GM23338 (cell line): ENCODE data around the gene ABHD6. TPM values are rescaled to one million over a fixed set of nuclear protein-coding genes. Genes with fewer than 3 reads are reported as not detected.
A peak's percentile ranks its signal among the peaks of the same experiment; 100 is the strongest.

Source experiments
- ATAC-seq: fragments of 200-7000 bp; cut with Tn5 transposase; 3 replicates; pipeline ENCODE4 v1.9.1; 2020
- DNase-seq: peaks from one replicate; pipeline ENCODE4 v3.0.0-alpha.2; 2015; ENCODE audit warnings: low spot score
- H2AFZ ChIP-seq: fragments of 200-600 bp; sonication (generic); 2 replicates; pipeline ENCODE4 v1.8.0; 2016; ENCODE audit warnings: antibody characterized with exemption, mild to moderate bottlenecking, moderate library complexity
- H3F3A ChIP-seq: fragments of 200-600 bp; sonication (generic); replicated peaks from 2 replicates; pipeline ENCODE4 v1.8.0; 2017; ENCODE audit warnings: antibody characterized with exemption, mixed run types, low read depth
- H3K27ac ChIP-seq: fragments of 200-600 bp; sonication (generic); 2 replicates; pipeline ENCODE4 v1.6.1; 2016; ENCODE audit warnings: low read depth
- H3K27me3 ChIP-seq: fragments of 200-600 bp; sonication (generic); 2 replicates; pipeline ENCODE4 v1.8.0; 2016; ENCODE audit warnings: mild to moderate bottlenecking, mixed run types, moderate library complexity; ENCODE audit not compliant: insufficient read depth
- H3K36me3 ChIP-seq: fragments of 200-600 bp; sonication (generic); 2 replicates; pipeline ENCODE4 v1.8.0; 2016; ENCODE audit warnings: mild to moderate bottlenecking; ENCODE audit not compliant: insufficient read depth
- H3K4me1 ChIP-seq: fragments of 200-600 bp; sonication (generic); 2 replicates; pipeline ENCODE4 v1.8.0; 2016; ENCODE audit warnings: mild to moderate bottlenecking, moderate library complexity; ENCODE audit not compliant: insufficient read depth
- H3K4me2 ChIP-seq: fragments of 200-600 bp; sonication (generic); 2 replicates; pipeline ENCODE4 v1.7.1; 2017; ENCODE audit warnings: mixed run types
- H3K4me3 ChIP-seq: fragments of 200-600 bp; sonication (generic); 2 replicates; pipeline ENCODE4 v1.6.1; 2016; ENCODE audit warnings: mixed run types
- H3K79me2 ChIP-seq: fragments of 200-600 bp; sonication (generic); replicated peaks from 2 replicates; pipeline ENCODE4 v1.8.0; 2017; ENCODE audit warnings: mild to moderate bottlenecking; ENCODE audit not compliant: insufficient read depth
- H3K9me2 ChIP-seq: fragments of 200-600 bp; sonication (generic); 2 replicates; pipeline ENCODE4 v1.8.0; 2017; ENCODE audit not compliant: insufficient read depth
- H4K20me1 ChIP-seq: fragments of 200-600 bp; sonication (generic); replicated peaks from 2 replicates; pipeline ENCODE4 v1.8.0; 2017; ENCODE audit warnings: mild to moderate bottlenecking; ENCODE audit not compliant: insufficient read depth
- H3K27ac Mint-ChIP-seq: 2 replicates; pipeline ENCODE4 v1.8.0; 2020; ENCODE audit warnings: inconsistent platforms, mild to moderate bottlenecking, moderate library complexity, mixed read lengths
- H3K27me3 Mint-ChIP-seq: 3 replicates; pipeline ENCODE4 v1.8.0; 2022; ENCODE audit warnings: low read depth, mild to moderate bottlenecking, moderate library complexity, mixed read lengths, inconsistent platforms; ENCODE audit not compliant: insufficient read depth, poor library complexity
- H3K36me3 Mint-ChIP-seq: 3 replicates; pipeline ENCODE4 v1.8.0; 2021; ENCODE audit warnings: low read depth, mild to moderate bottlenecking, inconsistent platforms, moderate library complexity, mixed read lengths
- H3K4me1 Mint-ChIP-seq: 3 replicates; pipeline ENCODE4 v1.8.0; 2020; ENCODE audit warnings: mild to moderate bottlenecking, inconsistent platforms, mixed read lengths
- H3K4me3 Mint-ChIP-seq: 3 replicates; pipeline ENCODE4 v1.8.0; 2021; ENCODE audit warnings: moderate library complexity, mild to moderate bottlenecking, inconsistent platforms, mixed read lengths
- H3K9me3 Mint-ChIP-seq: 3 replicates; pipeline ENCODE4 v1.8.0; 2020; ENCODE audit warnings: moderate library complexity, mild to moderate bottlenecking, inconsistent platforms, mixed read lengths
- CREB1 ChIP-seq: fragments of 250-450 bp; sonication (Bioruptor Pico); IDR thresholded peaks from 2 replicates; pipeline ENCODE4 v1.5.0; 2020; ENCODE audit warnings: low read depth, mild to moderate bottlenecking, moderate library complexity
- CTCF ChIP-seq, 2 experiments: fragments of 200-600 bp in 1 of 2; sonication (generic) in 1 of 2; conservative IDR thresholded peaks; 2 replicates each; pipeline versions ENCODE4 v1.5.1 to v1.6.1; 2016 to 2017; ENCODE audit warnings: antibody characterized with exemption in 2 of 2, low read depth in 2 of 2, mild to moderate bottlenecking in 2 of 2, moderate library complexity in 1 of 2
- EZH2 ChIP-seq: fragments of 200-600 bp; sonication (generic); IDR thresholded peaks from one replicate; pipeline ENCODE4 v1.8.0; 2017; ENCODE audit warnings: antibody characterized with exemption, mild to moderate bottlenecking, low read depth; ENCODE audit not compliant: unreplicated experiment
- EZH2phosphoT487 ChIP-seq: fragments of 200-600 bp; sonication (generic); IDR thresholded peaks from one replicate; pipeline ENCODE4 v1.8.1; 2018; ENCODE audit warnings: antibody characterized with exemption; ENCODE audit not compliant: unreplicated experiment
- JUNB ChIP-seq: IDR thresholded peaks from one replicate; pipeline ENCODE4 v1.6.1; 2016; ENCODE audit warnings: antibody characterized with exemption; ENCODE audit not compliant: unreplicated experiment
- NANOG ChIP-seq: IDR thresholded peaks from 2 replicates; pipeline ENCODE4 v1.6.1; 2016; ENCODE audit warnings: antibody characterized with exemption, borderline replicate concordance
- POLR2AphosphoS5 ChIP-seq: IDR thresholded peaks from 2 replicates; pipeline ENCODE4 v1.6.1; 2016; ENCODE audit warnings: antibody characterized with exemption, low read depth
- STAT1 ChIP-seq: IDR thresholded peaks from one replicate; pipeline ENCODE4 v1.6.1; 2016; ENCODE audit warnings: antibody characterized with exemption; ENCODE audit not compliant: unreplicated experiment
- ZNF114 ChIP-seq: fragments of 250-450 bp; sonication (Bioruptor Pico); IDR thresholded peaks from 2 replicates; pipeline ENCODE4 v1.5.0; 2020; ENCODE audit warnings: mild to moderate bottlenecking, moderate library complexity
- ZNF331 ChIP-seq: fragments of 250-450 bp; sonication (Bioruptor Pico); IDR thresholded peaks from 2 replicates; pipeline ENCODE4 v1.5.0; 2020; ENCODE audit warnings: low read depth, mild to moderate bottlenecking, moderate library complexity
- polyA plus RNA-seq: library from polyadenylated mRNA; unstranded; fragments of >200 nt; fragmentation: Nextera tagmentation; extraction: Ambion mirVana; gene quantifications from 2 replicates; pipeline ENCODE4 v1.2.1, GENCODE V29; 2016
- total RNA-seq: library from RNA; depleted of rRNA; stranded (reverse); fragments of >200 nt; shearing (Covaris generic); gene quantifications from 2 replicates; pipeline ENCODE4 v1.2.3, GENCODE V29; 2014
- TF ChIP-seq, protein P1 (sequence below): IDR thresholded peaks from one replicate; pipeline ENCODE4 v1.6.1; 2018; ENCODE audit warnings: antibody characterized with exemption; ENCODE audit not compliant: unreplicated experiment
- TF ChIP-seq, protein P2 (sequence below): fragments of 250-450 bp; sonication (Bioruptor Pico); IDR thresholded peaks from 2 replicates; pipeline ENCODE4 v1.5.0; 2020; ENCODE audit warnings: mild to moderate bottlenecking, moderate library complexity
- TF ChIP-seq, protein P3 (sequence below): IDR thresholded peaks from 2 replicates; pipeline ENCODE4 v1.6.1; 2016; ENCODE audit warnings: antibody characterized with exemption

The ABHD6 gene
- total and polyA plus RNA-seq, 2 experiments from 2014 or later: 3.7 to 5.5 TPM

DNA sequence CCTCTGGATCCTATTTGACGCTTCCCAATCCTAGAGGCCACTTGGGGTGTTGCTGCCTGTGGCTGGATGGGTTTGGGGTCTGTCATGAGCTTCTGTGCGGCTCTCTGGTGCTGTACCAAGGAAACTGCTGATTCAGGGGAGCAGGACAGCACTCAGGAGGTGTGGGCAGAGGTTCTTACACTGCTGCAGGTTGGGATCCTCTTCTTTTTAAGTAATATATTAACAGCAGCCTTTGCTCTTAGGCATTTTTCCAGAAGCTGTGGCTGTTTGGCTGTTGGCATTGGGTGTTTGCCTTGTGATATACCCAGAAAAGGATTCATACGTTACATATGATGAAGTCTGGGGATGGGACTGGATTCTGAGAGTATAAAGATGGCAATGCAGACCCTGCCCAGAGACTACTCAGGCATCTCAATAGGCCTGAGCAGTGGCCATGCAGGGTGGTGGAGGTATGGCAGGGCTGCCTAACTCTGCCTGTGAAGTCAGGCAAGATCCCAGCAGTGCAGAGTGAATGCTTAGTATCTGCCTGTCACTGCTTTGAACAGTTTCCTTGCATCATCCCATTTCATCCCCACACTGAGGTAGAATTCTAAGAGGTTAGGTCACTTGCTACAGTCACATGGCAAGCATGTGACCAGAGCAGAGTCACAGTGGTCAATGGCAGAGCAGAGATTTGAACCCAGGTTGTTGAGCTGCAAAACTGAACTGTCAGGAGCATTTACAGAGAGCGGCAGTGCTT lies 3.9 kb downstream of the ABHD6 start:
- no peaks in the 10 kb centered on the region for H3K36me3 ChIP-seq
- H3K9me3 Mint-ChIP-seq: no peaks in the 10 kb centered on the region
- TF ChIP-seq JUNB (no peak), NANOG (no peak), CTCF (conservative IDR thresholded peaks at IDR 0.05; ENCODE audit: low read depth in 2 of 2) (no peak), ZNF114 (CRISPR knock-in tag) (no peak), ZNF331 (CRISPR knock-in tag) (no peak), POLR2AphosphoS5 (no peak), STAT1 (no peak), CREB1 (CRISPR knock-in tag) (no peak), EZH2 (no peak), EZH2phosphoT487 (no peak)
- TF ChIP-seq, protein P1, sequence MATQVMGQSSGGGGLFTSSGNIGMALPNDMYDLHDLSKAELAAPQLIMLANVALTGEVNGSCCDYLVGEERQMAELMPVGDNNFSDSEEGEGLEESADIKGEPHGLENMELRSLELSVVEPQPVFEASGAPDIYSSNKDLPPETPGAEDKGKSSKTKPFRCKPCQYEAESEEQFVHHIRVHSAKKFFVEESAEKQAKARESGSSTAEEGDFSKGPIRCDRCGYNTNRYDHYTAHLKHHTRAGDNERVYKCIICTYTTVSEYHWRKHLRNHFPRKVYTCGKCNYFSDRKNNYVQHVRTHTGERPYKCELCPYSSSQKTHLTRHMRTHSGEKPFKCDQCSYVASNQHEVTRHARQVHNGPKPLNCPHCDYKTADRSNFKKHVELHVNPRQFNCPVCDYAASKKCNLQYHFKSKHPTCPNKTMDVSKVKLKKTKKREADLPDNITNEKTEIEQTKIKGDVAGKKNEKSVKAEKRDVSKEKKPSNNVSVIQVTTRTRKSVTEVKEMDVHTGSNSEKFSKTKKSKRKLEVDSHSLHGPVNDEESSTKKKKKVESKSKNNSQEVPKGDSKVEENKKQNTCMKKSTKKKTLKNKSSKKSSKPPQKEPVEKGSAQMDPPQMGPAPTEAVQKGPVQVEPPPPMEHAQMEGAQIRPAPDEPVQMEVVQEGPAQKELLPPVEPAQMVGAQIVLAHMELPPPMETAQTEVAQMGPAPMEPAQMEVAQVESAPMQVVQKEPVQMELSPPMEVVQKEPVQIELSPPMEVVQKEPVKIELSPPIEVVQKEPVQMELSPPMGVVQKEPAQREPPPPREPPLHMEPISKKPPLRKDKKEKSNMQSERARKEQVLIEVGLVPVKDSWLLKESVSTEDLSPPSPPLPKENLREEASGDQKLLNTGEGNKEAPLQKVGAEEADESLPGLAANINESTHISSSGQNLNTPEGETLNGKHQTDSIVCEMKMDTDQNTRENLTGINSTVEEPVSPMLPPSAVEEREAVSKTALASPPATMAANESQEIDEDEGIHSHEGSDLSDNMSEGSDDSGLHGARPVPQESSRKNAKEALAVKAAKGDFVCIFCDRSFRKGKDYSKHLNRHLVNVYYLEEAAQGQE: no peak
- TF ChIP-seq, protein P2, sequence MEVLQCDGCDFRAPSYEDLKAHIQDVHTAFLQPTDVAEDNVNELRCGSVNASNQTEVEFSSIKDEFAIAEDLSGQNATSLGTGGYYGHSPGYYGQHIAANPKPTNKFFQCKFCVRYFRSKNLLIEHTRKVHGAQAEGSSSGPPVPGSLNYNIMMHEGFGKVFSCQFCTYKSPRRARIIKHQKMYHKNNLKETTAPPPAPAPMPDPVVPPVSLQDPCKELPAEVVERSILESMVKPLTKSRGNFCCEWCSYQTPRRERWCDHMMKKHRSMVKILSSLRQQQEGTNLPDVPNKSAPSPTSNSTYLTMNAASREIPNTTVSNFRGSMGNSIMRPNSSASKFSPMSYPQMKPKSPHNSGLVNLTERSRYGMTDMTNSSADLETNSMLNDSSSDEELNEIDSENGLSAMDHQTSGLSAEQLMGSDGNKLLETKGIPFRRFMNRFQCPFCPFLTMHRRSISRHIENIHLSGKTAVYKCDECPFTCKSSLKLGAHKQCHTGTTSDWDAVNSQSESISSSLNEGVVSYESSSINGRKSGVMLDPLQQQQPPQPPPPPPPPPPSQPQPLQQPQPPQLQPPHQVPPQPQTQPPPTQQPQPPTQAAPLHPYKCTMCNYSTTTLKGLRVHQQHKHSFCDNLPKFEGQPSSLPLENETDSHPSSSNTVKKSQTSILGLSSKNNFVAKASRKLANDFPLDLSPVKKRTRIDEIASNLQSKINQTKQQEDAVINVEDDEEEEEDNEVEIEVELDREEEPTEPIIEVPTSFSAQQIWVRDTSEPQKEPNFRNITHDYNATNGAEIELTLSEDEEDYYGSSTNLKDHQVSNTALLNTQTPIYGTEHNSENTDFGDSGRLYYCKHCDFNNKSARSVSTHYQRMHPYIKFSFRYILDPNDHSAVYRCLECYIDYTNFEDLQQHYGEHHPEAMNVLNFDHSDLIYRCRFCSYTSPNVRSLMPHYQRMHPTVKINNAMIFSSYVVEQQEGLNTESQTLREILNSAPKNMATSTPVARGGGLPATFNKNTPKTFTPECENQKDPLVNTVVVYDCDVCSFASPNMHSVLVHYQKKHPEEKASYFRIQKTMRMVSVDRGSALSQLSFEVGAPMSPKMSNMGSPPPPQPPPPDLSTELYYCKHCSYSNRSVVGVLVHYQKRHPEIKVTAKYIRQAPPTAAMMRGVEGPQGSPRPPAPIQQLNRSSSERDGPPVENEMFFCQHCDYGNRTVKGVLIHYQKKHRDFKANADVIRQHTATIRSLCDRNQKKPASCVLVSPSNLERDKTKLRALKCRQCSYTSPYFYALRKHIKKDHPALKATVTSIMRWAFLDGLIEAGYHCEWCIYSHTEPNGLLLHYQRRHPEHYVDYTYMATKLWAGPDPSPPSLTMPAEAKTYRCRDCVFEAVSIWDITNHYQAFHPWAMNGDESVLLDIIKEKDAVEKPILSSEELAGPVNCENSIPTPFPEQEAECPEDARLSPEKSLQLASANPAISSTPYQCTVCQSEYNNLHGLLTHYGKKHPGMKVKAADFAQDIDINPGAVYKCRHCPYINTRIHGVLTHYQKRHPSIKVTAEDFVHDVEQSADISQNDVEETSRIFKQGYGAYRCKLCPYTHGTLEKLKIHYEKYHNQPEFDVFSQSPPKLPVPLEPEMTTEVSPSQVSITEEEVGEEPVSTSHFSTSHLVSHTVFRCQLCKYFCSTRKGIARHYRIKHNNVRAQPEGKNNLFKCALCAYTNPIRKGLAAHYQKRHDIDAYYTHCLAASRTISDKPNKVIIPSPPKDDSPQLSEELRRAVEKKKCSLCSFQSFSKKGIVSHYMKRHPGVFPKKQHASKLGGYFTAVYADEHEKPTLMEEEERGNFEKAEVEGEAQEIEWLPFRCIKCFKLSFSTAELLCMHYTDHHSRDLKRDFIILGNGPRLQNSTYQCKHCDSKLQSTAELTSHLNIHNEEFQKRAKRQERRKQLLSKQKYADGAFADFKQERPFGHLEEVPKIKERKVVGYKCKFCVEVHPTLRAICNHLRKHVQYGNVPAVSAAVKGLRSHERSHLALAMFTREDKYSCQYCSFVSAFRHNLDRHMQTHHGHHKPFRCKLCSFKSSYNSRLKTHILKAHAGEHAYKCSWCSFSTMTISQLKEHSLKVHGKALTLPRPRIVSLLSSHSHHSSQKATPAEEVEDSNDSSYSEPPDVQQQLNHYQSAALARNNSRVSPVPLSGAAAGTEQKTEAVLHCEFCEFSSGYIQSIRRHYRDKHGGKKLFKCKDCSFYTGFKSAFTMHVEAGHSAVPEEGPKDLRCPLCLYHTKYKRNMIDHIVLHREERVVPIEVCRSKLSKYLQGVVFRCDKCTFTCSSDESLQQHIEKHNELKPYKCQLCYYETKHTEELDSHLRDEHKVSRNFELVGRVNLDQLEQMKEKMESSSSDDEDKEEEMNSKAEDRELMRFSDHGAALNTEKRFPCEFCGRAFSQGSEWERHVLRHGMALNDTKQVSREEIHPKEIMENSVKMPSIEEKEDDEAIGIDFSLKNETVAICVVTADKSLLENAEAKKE: no peak
- TF ChIP-seq, protein P3, sequence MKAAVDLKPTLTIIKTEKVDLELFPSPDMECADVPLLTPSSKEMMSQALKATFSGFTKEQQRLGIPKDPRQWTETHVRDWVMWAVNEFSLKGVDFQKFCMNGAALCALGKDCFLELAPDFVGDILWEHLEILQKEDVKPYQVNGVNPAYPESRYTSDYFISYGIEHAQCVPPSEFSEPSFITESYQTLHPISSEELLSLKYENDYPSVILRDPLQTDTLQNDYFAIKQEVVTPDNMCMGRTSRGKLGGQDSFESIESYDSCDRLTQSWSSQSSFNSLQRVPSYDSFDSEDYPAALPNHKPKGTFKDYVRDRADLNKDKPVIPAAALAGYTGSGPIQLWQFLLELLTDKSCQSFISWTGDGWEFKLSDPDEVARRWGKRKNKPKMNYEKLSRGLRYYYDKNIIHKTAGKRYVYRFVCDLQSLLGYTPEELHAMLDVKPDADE: no peak
- no peak overlapping the region for H3K4me3 ChIP-seq
- no peaks in the 10 kb centered on the region for H3K79me2 ChIP-seq
- H2AFZ ChIP-seq: no peak overlapping the region
- H3K27ac Mint-ChIP-seq: no peak overlapping the region
- peaks cover 3% of the 10 kb centered on the region; the same call in 1 of the 2 replicates for H3F3A ChIP-seq
- no peak overlapping the region; the same call in 2 of the 3 replicates for H3K4me3 Mint-ChIP-seq
- no peak overlapping the region for H3K4me2 ChIP-seq
- H3K36me3 Mint-ChIP-seq: no peaks in the 10 kb centered on the region
- DNase-seq (peak; percentile 28), ATAC-seq (no peak)
- peaks cover 3% of the 10 kb centered on the region; the same call in 1 of the 2 replicates for H4K20me1 ChIP-seq
- peaks cover 23% of the 10 kb centered on the region for H3K27me3 Mint-ChIP-seq
- peaks cover 27% of the 10 kb centered on the region for H3K27me3 ChIP-seq
- no peaks in the 10 kb centered on the region for H3K9me2 ChIP-seq
- peaks cover 2% of the 10 kb centered on the region; the same call in 1 of the 2 replicates for H3K4me1 ChIP-seq
- no peak overlapping the region for H3K27ac ChIP-seq
- peaks cover 7% of the 10 kb centered on the region; the same call in 2 of the 3 replicates for H3K4me1 Mint-ChIP-seq
